A673 (cell line): ENCODE measurements around the gene TPD52L1. TPM values are rescaled to one million over a fixed set of nuclear protein-coding genes. Genes with fewer than 3 reads are reported as not detected.
"Not testable (repeated sequence)": the region's sequence is repeated elsewhere in the genome, so short reads cannot be mapped to it uniquely, and the experiment has no call there.

Source experiments
- BruUV-seq: library from RNA; stranded (reverse); fragments of 400-500 nt; replicated peaks from 2 replicates; lab custom pipeline; 2021; lab: Mats Ljungman, UMichigan
- CTCF ChIA-PET: fragments of 300-600 bp; sonication (Branson Sonifier 250); formaldehyde crosslinking; loops from one replicate; lab custom pipeline; 2022; ENCODE audit warnings: antibody characterized with exemption; lab: Charles Lee
- POLR2A ChIA-PET: fragments of 300-600 bp; sonication (Branson Sonifier 250); formaldehyde crosslinking; loops from one replicate; lab custom pipeline; 2022; ENCODE audit warnings: antibody characterized with exemption; ENCODE audit not compliant: low non-redundant PET; lab: Charles Lee
- DNase-seq: peaks from one replicate; pipeline ENCODE4 v3.0.0-alpha.2; 2015; ENCODE audit warnings: low spot score
- H3K27ac ChIP-seq: fragments of 200-600 bp; sonication (generic); 2 replicates; pipeline ENCODE4 v1.5.1; 2016; ENCODE audit warnings: mixed run types, low read depth, mild to moderate bottlenecking, mixed read lengths, antibody characterized with exemption, low read length; ENCODE audit not compliant: poor library complexity, severe bottlenecking
- H3K27me3 ChIP-seq: fragments of 200-600 bp; sonication (generic); replicated peaks from 2 replicates; pipeline ENCODE4 v1.6.1; 2017; ENCODE audit warnings: mixed run types, low read depth, mild to moderate bottlenecking, mixed read lengths, antibody characterized with exemption, low read length; ENCODE audit not compliant: insufficient read depth, poor library complexity
- H3K36me3 ChIP-seq: fragments of 200-600 bp; sonication (generic); 2 replicates; pipeline ENCODE4 v1.6.1; 2016; ENCODE audit warnings: mixed run types, mild to moderate bottlenecking, mixed read lengths, antibody characterized with exemption, low read length; ENCODE audit not compliant: insufficient read depth, poor library complexity, severe bottlenecking
- H3K4me1 ChIP-seq: fragments of 200-600 bp; sonication (generic); 2 replicates; pipeline ENCODE4 v1.6.1; 2017; ENCODE audit warnings: mixed run types, mild to moderate bottlenecking, mixed read lengths, antibody characterized with exemption, low read length; ENCODE audit not compliant: insufficient read depth, poor library complexity, severe bottlenecking
- H3K4me3 ChIP-seq: fragments of 200-600 bp; sonication (generic); 2 replicates; pipeline ENCODE4 v1.5.1; 2016; ENCODE audit warnings: low read depth, mixed run types, mild to moderate bottlenecking, mixed read lengths, low read length; ENCODE audit not compliant: poor library complexity, severe bottlenecking
- H3K9me3 ChIP-seq: fragments of 200-600 bp; sonication (generic); 2 replicates; pipeline ENCODE4 v1.6.1; 2016; ENCODE audit warnings: mixed run types, low read depth, mild to moderate bottlenecking, mixed read lengths, antibody characterized with exemption, low read length; ENCODE audit not compliant: poor library complexity, severe bottlenecking
- CTCF ChIP-seq: fragments of 300-800, 200-600 bp; sonication (generic); conservative IDR thresholded peaks from 2 replicates; pipeline ENCODE4 v1.5.1; 2017; ENCODE audit warnings: low read depth, mild to moderate bottlenecking, antibody characterized with exemption, low read length, moderate library complexity, mixed read lengths
- EZH2 ChIP-seq: fragments of 200-600 bp; sonication (generic); IDR thresholded peaks from 2 replicates; pipeline ENCODE4 v1.6.1; 2017; ENCODE audit warnings: borderline replicate concordance, low read depth, mild to moderate bottlenecking, mixed read lengths, antibody characterized with exemption, low read length; ENCODE audit not compliant: poor library complexity, severe bottlenecking
- intact Hi-C: fragments of 100-400 bp; cut with micrococcal nuclease; formaldehyde crosslinking; loops from one replicate; pipeline ENCODE4 v1.10.0; 2022; ENCODE audit not compliant: unreplicated experiment
- total RNA-seq: library from RNA; stranded (reverse); gene quantifications from 2 replicates; pipeline ENCODE4 v1.2.3, GENCODE V29; 2021

Gene TPD52L1
- total RNA-seq, 1 experiment from 2014 or later = 2.0 TPM

- ChIA-PET CTCF (no interaction called here), POLR2A (no interaction called here)
- Histone ChIP-seq H3K27ac (no peak overlapping the region), H3K27me3 (no peaks in the 10 kb centered on the region), H3K36me3 (no peaks in the 10 kb centered on the region), H3K4me1 (peaks cover 5% of the 10 kb centered on the region), H3K9me3 (no peaks in the 10 kb centered on the region), H3K4me3 (no peak overlapping the region)
- no peak for TF ChIP-seq EZH2
- TF ChIP-seq CTCF = no peak
- no peak for DNase-seq
- BruUV-seq = no TSS peak
- intact Hi-C loops = no loop called here
Observed at GRCh38 chr6:125157725-125158124, 4.2 kb downstream of the TPD52L1 start.

DNA sequence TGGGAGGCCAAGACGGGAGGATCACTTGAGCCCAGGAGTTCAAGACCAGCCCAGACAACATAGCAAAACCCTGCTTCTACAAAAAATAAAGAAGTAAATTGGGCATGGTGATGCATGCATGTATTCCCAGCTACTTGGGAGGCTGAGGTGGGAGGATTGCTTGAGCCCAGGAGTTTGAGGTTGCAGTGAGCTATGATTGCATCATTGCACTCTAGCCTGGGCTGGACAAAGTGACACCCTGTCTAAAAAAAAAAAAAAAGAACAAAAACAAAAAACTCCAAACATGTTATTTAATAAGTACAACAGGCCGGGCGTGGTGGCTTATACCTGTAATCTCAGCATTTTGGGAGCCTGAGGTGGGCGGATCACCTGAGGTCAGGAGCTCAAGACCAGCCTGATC is 9.8 kb downstream of the TPD52L1 start:
- CTCF ChIA-PET, intact Hi-C loops, BruUV-seq, H3K4me3 ChIP-seq, H3K27ac ChIP-seq, H3K36me3 ChIP-seq, POLR2A ChIA-PET, H3K27me3 ChIP-seq, H3K4me1 ChIP-seq, DNase-seq, H3K9me3 ChIP-seq: not testable (repeated sequence)

DNA sequence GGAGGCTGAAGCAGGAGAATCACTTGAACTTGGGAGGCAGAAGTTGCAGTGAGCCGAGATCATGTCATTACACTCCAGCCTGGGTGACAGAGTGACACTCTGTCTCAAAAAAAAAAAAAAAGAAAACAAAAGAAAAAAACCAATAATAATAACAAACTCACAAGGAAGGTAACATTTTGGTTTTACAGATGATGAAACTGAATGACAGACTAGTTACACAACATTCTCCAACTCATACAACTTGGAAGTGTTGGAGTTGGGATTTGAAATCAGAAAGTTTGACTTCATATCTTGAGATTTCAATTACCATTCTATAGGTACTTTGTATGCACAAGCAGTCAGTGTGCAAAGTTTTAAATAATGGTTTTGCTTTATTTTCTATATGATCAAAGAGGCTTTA is 10.2 kb downstream of the TPD52L1 start:
- no peak overlapping the region for H3K4me3 ChIP-seq
- no peaks in the 10 kb centered on the region for H3K36me3 ChIP-seq
- H3K27ac ChIP-seq = no peak overlapping the region
- H3K9me3 ChIP-seq = no peaks in the 10 kb centered on the region
- no peaks in the 10 kb centered on the region for H3K4me1 ChIP-seq
- DNase-seq = no peak
- intact Hi-C loops = no loop called here
- no peaks in the 10 kb centered on the region for H3K27me3 ChIP-seq
- no TSS peak for BruUV-seq
- TF ChIP-seq EZH2 (no peak), CTCF (no peak)
- ChIA-PET POLR2A (no interaction called here), CTCF (no interaction called here)

- BruUV-seq = no TSS peak
- CTCF ChIA-PET = no interaction called here
- Histone ChIP-seq H3K4me3 (no peak overlapping the region), H3K27me3 (no peaks in the 10 kb centered on the region), H3K27ac (no peak overlapping the region), H3K4me1 (no peaks in the 10 kb centered on the region), H3K9me3 (no peaks in the 10 kb centered on the region), H3K36me3 (no peaks in the 10 kb centered on the region)
- TF ChIP-seq CTCF = no peak
- POLR2A ChIA-PET = no interaction called here
- DNase-seq = no peak
- intact Hi-C loops = no loop called here
Observed at GRCh38 chr6:125164696-125165095, 11.1 kb downstream of the TPD52L1 start.
